Forelimb muscle (tissue), 1 donor: ENCODE data around the gene NGFR. TPM values are rescaled to one million over a fixed set of nuclear protein-coding genes. Genes with fewer than 3 reads are reported as not detected.

Experiments used
- polyA plus RNA-seq: library from polyadenylated mRNA; unstranded; fragments of 120-200 nt; gene quantifications from one replicate; pipeline ENCODE4 v1.2.1, GENCODE V29; 2013; ENCODE audit not compliant: insufficient read length

Gene NGFR
- polyA plus RNA-seq, 1 donor: 39.8 TPM

Other genes with a start within 250 kb of the NGFR start
- gene ZNF652, start 133.0 kb upstream of the NGFR start, polyA plus RNA-seq: 15.1 TPM
- 133 TPM for gene PHB1, start 80.4 kb upstream of the NGFR start, polyA plus RNA-seq
- 1.3 TPM for gene NXPH3, start 80.6 kb downstream of the NGFR start, polyA plus RNA-seq
- gene SPOP, start 182.8 kb downstream of the NGFR start, polyA plus RNA-seq: 51.5 TPM
- gene SLC35B1, start 212.7 kb downstream of the NGFR start, polyA plus RNA-seq: 53.1 TPM